ENCODE results near the gene POLR3GL.
A peak's percentile ranks its signal among the peaks of the same experiment; 100 is the strongest.
"Not testable (repeated sequence)": the region's sequence is repeated elsewhere in the genome, so short reads cannot be mapped to it uniquely, and the experiment has no call there.

The POLR3GL gene

DNA sequence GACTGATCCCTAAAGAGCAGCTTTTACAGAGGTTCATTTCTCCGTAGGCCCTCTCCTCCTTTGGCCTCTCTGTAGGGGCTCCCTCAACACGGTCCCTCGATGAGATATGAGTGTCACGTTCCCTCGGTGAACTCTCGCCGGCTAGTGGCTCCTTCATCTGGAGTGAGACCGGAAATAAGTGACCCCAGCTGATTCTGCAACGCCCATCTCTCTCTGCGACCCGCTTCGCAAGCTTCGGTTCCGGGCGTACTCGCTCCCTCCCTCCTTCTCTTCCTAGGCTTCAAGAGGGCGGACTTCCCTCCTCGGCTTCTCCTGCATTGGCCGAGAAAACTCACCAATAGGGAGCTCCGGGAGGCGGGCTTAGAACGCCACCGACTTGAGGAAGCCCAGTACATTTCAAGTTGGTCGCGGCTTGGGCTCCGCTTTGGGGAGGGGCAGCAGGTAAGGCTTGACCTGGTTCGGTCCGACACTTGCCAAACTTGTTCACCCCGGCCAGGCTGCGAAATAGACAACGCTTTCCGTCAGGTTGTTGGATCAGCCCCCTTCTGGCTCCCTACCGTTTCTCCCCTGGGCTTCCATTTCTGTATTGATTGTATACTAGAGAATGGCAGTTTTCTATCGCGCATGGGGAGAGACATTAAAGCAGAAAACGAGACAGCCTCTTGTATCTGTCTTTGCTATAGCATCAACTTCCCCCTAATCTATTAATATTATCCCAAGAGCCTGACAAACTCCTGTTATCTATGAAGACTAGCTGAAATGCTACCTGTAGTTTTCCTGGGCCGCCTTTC, at the start of gene POLR3GL, which contains the start of gene ANKRD34A:
Gene POLR3GL (plus strand): TSS at position 363 of the 791 bp plus-strand sequence. CDS start 10,176 bp downstream, outside the sequence.
Gene ANKRD34A (minus strand): TSS at position 248 of the 791 bp plus-strand sequence. CDS start 2,816 bp downstream, outside the sequence.
- peak; percentile 64 for DNase-seq

DNA sequence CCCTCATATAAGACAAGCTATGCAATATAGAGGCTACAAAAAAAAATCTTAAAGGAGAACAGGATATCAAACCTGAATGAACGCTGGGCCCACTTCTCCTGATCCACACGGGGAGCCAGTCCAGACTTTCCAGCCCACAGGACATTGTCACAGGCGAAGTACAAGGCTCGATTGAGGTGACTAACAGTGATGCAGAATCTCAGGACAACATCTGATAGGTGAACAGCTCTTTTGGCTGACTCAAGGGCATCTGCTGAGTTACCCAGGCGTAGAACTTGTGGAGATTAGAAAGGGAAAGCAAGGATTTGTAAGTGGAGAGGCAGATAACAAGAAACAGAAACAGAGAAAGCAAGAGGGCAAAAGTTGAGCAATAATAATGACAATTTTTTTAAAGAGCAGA, 47.7 kb upstream of the POLR3GL start:
- DNase-seq, result no peak

GRCh38 chr1:145917595-145917994, 46.9 kb upstream of the POLR3GL start:
- no peak for DNase-seq

DNA sequence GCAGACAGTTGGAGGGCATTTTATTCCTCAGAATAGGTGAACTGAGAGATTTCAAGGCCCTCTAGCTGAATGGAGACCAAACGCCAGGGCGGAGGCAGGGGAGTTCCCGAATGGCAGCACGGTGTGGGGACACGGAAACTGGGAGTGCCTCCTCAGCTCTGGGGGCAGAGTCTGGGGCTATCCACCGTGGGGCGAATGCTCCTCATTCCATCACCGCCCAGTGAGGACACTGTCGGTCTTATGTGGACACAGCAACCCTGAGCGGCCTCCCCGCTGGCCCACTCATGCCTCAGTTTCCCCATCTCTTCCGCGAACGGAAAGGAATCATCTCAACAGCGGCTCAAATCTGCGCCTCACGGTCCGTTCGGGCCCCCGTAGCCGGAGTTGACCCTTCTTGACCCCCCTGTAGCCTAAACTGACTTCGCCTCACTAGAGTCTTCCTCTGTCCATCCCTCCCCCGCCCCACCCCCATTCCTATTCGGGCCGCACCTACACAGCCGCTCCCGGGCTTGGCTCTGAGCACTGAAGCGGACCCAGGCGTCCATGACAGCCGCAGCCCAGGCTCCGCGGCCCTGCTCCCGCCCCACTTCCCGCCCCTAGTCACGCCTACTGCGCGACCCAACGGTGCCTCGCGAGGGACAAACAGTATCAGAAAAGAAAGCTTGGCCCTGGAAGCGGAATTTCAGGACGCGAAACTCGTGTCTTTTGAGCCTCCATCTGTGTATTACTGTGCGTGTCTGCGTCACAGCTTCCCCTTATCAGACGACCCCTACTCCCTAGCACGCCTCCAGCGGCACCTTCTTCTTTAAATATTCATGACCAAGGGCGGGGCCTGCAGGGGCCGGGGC, 46.1 kb upstream of the POLR3GL start, which contains the start of gene PEX11B:
Gene PEX11B (minus strand): TSS at position 574 of the 848 bp plus-strand sequence. CDS start 29 bp downstream, at position 545.
- peak; percentile 74 for DNase-seq

DNA sequence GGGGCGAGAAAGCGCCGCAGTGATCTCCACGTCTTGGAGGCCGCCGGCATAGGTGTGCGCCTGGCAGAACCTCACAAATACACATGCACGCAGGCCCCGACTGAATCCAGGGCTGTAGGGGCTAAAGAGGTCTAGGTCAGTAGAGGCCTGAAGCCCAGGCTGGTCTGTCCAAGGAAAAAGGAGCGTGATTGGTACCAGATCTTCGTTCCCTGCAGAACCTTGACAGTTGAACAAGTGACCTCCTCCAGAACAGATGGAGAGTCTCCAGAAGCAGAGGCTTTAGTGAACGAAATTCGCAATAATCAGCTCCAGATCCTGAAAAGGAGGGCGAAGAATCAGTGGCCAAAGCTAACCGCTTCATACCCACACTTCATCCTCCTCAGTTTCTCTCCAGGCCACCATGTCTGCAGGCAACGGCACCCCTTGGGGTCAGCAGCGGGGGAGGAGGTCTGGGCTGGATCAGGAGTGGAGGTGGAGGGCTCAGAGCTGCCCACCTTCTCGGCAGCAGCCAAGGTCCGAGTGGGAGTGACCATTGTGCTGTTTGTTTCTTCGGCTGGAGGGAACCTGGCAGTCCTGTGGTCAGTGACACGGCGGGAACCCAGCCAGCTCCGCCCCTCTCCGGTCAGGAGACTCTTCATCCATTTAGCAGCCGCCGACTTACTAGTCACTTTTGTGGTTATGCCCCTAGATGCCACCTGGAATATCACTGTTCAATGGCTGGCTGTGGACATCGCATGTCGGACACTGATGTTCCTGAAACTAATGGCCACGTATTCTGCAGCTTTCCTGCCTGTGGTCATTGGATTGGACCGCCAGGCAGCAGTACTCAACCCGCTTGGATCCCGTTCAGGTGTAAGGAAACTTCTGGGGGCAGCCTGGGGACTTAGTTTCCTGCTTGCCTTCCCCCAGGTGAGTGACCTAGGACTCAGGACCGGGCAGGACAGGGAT, 45.2 kb upstream of the POLR3GL start:
- peak; percentile 16 for DNase-seq

DNA sequence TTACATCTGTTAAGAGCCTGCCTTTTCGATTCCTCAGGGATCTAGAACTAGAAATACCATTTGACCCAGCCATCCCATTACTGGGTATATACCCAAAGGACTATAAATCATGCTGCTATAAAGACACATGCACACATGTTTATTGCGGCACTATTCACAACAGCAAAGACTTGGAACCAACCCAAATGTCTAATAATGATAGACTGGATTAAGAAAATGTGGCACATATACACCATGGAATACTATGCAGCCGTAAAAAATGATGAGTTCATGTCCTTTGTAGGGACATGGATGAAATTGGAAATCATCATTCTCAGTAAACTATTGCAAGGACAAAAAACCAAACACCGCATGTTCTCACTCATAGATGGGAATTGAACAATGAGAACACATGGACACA, 44.2 kb upstream of the POLR3GL start:
- DNase-seq, result not testable (repeated sequence)

GRCh38 chr1:145922266-145922665, 42.2 kb upstream of the POLR3GL start:
- no peak for DNase-seq

DNA sequence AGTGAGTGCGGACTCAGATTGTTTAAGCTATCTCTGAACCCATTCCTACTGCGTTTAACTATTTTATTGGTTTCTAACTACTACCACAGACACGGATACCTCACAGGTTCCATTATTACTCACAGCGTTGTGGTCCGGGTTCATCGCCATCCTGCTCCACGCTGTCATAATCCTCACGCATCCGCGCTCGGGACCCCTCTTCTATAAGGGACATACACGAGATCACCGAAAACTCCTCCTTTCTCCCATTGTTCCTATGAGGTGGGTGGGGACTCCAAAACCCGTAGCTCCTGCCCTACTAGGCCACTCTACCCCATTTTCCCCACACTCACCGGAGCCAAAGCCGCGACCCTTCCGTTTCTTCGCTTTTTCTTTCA, 37.8 kb upstream of the POLR3GL start:
- no peak for DNase-seq

DNA sequence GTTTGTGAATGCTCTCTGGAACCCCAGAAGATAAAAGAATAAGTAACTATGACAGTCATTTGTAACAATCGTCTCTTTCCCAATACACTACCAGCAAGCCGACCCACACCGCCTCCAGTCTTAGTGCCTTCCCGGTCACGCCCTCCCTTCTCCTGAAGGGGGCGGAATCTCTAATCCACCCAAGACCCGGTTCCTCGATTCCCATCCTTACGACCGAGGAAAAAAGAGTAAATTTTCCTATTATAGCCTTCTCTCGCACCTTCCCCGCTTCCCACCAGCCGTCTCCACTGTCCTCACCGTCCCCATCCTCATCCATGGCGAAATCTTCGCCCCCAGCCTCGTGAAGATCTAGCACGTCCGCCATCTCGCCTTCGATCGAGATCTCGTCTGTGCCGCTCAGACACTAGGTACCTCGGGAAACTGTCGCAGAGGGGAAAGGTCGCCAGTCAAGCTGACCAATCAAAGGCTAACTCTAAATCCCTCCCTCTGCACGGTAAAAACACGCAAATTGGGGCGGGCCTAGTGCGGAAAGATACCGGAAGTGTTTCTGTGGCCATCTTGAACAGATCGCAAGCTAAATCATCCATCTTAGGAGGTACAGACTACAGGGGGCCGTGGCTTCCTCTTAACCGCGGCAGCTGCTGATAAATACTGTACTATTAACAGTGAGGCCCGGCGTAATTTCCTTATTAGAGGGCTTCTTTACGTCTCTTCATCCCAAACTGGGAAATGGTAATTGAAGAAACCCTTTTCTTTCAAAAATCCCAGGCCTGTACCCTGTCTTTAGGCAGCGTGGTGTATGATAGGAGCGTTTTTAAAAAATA, 37.2 kb upstream of the POLR3GL start, which contains the start of gene RBM8A:
Gene RBM8A (minus strand): TSS at position 422 of the 824 bp plus-strand sequence. CDS start 58 bp downstream, at position 364.
- peak; percentile 90 for DNase-seq

GRCh38 chr1:145927916-145928643, 36.4 kb upstream of the POLR3GL start:
- DNase-seq, result no peak

DNA sequence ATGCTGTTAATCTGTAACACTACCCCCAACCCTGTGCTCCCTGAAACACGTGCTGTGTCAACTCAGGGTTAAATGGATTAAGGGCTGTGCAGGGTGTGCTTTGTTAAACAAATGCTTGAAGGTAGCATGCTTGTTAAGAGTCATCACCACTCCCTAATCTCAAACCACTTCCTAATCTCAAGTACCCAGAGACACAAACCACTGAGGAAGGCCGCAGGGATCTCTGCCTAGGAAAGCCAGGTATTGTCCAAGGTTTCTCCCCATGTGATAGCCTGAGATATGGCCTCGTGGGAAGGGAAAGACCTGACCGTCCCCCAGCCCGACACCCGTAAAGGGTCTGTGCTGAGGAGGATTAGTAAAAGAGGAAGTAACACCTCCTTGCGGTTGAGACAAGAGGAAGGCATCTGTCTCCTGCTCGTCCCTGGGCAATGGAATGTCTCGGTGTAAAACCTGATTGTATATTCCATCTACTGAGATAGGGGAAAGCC, 31.9 kb upstream of the POLR3GL start:
- not testable (repeated sequence) for DNase-seq

DNA sequence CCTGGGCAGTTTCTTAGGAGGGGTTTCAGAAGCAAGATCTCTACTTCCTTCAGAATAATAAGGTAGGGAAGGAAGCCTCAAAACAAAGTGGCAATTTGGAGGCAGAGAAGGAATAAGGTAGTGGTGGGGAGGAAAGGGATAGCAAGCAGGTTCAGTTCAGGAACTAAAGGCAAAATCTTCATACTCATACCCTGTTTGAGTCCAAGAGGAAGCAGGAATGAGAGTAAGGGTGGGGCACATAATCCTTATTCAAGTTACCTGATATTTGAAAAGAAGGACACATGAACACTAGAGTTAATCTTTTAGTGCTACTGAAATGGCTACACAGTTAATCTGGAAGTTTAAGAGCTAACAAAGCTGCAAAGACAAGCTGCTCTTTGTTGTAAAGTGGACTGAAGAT, 28.8 kb upstream of the POLR3GL start:
- DNase-seq, result no peak

DNA sequence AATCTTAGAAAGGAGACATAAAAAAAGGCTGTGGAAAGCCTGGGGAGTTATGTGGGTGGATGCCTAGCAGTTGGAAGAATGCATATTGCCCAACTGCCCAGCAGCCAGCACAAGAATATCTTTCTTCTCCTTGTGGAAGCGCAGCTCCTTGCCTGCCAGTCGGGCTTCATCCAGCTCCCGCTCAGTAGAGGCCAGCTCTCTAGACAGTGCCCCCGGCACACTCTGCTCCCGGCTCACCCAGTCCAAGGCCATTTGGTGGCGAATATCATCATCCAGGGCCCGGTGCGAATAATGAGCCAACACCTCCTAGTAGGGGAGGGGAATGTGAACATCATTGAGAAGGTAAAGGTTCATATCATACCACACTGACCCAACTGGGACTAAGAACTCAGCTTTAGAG, 28.2 kb upstream of the POLR3GL start:
- DNase-seq, result no peak

- no peak for DNase-seq
Observed at GRCh38 chr1:145937436-145937835, 27.1 kb upstream of the POLR3GL start.

- no peak for DNase-seq
Observed at GRCh38 chr1:145942405-145942804, 22.1 kb upstream of the POLR3GL start.

DNA sequence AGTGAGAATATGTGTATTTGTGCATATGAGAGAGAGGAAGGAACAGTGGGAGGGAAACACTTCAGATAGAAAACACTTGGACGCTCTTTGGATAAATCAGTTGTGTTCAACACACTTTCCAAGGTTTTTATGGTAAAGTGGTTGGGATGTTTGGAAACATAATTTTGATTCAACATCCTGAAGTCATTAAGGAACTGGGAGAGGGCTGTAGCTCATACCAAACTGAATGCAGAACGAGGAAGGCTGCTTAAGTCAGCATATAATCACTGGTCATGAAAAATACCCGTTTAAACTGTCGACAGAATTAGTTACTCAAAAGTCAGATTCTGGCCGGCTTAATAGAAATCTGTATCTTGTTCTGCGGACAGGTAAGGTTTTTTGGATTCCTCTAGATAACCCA, 21.6 kb upstream of the POLR3GL start:
- DNase-seq, result no peak

GRCh38 chr1:145944532-145944931, 20.0 kb upstream of the POLR3GL start:
- DNase-seq, result no peak

- DNase-seq, result no peak
Observed at GRCh38 chr1:145946477-145946986, 18.0 kb upstream of the POLR3GL start.

GRCh38 chr1:145947551-145947950, 16.9 kb upstream of the POLR3GL start:
- DNase-seq, result no peak

DNA sequence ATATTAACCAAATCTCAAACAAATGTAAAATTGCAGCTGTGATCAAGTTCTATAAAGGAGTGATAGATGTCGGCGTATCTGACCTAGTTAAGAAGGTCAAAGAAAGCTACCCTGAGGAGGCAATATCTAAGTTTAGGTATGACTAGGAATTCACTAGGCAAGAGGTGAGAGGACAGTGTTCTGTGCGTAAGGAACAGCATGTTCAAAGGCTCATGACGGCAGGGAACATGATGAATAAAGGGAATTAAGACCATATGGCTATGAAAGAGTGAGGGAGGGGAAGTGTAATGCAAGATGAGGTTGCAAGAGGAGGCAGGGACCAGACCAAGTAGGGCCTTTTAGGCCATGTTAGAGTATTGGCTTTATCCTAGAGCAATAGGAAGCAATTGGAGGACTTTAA, 15.3 kb upstream of the POLR3GL start:
- no peak for DNase-seq

Measured in GOT3 (cell line).